Cardiac atrium fibroblast (primary cell): ENCODE results near the gene U2AF1L4. TPM values are rescaled to one million over a fixed set of nuclear protein-coding genes. Genes with fewer than 3 reads are reported as not detected.

Experiments used
- total RNA-seq: library from RNA; depleted of rRNA; stranded (reverse); fragments of >200 nt; gene quantifications from 2 replicates; pipeline ENCODE4 v1.2.3, GENCODE V29; 2015

The U2AF1L4 gene, protein sequence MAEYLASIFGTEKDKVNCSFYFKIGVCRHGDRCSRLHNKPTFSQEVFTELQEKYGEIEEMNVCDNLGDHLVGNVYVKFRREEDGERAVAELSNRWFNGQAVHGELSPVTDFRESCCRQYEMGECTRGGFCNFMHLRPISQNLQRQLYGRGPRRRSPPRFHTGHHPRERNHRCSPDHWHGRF
- total RNA-seq = 14.3 and 17.8 TPM in 2 replicates

DNA sequence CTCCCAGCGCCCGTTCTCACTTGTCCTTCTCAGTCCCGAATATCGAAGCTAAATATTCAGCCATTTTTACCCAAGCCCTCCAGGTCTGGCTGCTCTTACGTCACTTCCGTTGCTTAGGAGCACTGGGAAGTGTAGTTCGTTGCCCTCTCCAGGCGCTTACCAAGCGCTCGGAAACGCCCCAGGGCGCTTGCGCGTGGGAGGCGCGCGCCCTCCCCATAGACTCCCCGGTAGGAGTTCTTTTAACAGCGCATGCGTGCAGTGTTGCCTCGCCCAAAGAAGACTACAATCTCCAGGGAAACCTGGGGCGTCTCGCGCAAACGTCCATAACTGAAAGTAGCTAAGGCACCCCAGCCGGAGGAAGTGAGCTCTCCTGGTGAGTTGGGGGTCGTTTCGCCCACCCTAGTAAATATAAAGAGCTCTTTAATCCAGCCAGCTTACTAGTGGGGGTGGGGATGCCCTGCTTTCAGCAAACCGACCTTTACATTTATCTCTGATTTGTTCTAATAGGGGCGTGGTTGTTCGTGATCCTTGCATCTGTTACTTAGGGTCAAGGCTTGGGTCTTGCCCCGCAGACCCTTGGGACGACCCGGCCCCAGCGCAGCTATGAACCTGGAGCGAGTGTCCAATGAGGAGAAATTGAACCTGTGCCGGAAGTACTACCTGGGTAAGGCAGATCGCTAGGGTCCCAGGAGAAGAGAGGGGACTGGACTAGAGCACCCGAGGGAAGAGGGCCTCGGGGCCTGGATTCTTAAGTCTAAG is at the start of gene U2AF1L4, which contains the start of gene PSENEN:
U2AF1L4 (minus strand) TSS at position 91 of the 759 bp plus-strand sequence; CDS start at position 64, 27 bp downstream.
PSENEN (plus strand) TSS at position 324 of the 759 bp plus-strand sequence; CDS start at position 604, 280 bp downstream.

DNA sequence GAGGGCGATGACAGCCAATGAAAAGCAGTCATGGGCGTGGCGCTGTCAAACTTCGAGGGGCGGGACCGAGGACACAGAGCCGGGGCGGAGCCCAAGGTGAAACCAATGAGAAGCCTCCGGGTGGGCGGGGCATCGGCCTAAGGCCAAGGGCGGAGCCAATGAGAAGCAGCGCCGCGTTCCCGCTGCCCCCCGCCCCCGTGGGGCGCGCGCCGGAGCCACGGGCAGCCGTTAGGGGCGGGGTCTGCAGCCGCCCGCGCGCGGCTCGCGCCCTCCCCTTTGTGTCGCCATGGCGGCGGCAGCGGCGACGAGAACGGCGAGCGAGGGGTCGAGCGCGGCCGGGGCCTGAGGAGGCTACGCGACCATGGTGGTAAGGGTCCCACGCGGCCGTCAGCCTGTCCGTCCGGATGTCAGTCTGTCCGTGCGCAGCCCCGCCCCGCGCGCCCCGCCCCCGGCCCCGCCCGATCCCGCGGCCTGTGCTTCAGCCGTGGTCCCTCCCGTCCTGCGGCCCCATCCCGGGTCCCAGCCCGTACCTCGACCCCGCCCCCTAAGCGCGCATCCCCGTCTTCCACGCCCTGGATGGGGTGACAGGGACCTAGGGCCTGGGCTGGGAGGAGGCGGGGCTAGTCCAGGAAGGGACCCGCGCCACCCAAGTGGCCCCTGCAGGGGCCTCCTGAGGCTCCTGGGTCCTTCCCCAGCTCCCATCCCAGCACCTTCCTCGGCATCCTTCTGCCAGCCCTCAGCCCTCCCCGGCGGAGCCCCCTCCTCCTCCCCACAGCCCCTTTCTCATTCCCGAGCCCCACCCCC is 30.3 kb upstream of the U2AF1L4 start, which contains the start of gene ARHGAP33:
ARHGAP33 (plus strand) TSS at position 267 of the 804 bp plus-strand sequence; CDS start at position 362, 95 bp downstream.

DNA sequence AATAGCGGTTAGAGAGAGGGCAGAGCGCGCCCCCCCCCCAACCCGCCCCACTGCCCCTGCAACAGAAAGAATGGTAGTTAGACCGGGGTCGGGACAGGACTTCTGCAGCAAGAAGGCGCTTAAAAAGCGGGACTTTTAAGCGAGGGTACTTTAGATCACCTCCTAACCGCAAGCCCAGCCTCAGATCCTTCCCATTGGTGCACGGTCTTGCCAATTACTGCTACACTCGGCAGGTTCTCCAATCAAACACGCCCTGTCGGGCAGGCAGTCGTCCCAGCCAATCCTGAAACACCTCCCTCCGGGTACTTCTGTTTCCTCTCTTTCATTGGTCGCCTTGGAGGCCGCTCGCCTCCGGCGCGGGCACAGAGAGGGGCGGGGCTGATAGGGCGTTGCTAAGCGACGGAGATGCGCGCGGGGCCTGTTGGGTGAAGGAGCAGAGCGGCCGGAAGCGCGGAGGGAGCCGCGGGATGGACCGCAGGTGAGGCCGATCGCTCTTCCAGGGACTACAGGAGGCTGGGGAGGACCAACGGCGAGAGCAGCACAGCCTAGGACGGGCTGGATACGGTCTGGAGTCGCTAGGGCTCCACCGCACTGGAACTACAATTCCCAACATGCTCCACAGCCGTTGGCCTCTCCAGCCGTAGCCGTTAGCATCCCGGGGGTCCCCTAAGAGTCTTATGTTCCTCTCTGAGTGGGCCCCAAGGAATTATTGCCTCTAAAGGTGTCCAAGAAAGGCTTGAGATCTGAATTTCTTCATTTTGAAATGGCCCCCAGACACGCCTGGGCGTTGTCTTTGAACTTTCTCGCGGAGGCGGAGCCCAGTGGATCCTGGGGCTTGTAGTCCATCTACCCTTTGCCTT is 12.8 kb upstream of the U2AF1L4 start, which contains the start of gene PROSER3:
PROSER3 (plus strand) TSS at position 428 of the 860 bp plus-strand sequence; CDS start at position 468, 40 bp downstream.

DNA sequence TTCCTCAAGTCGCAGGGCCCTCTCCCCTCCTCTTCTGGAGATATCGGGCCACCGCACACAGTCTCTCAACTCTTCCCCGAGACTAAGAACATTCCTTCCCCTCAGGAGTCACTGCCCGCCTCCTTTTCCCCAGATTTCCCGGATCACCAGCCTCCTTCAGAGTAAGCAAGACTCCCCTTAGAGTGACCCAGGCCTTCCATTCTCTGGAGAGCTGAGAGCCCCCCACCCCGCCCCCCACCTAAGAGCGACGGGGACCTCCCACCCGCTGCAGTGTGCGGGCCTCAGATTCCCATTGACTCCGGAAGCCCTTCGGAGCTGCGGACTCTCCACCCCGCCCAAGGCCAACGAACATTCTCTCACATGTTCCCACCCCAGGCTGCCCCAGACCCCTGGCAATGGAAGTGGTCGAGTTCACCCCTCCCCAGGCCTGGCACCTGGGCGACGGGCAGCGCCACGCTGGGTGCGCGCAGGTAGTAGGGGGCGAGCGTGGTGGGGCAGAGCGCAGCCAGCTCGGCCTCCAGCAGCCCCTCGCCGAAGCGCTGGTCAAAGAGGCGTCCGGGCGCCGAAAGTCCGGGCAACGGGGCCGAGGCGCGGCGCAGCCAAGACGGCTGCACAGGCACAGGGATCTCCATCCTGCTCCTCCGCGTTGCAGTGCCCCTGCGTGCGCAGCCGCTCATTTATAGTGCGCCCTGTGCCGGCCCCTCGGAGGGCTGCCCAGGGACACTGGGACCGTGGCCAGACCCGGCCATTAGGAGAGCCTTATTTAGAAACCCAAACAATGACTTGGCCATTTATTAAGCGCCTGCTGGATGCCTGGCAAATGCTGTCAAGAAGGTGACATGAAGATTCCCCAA is 11.4 kb upstream of the U2AF1L4 start, which contains the start of gene HSPB6:
HSPB6 (minus strand) TSS at position 653 of the 854 bp plus-strand sequence; CDS start at position 632, 21 bp downstream.

DNA sequence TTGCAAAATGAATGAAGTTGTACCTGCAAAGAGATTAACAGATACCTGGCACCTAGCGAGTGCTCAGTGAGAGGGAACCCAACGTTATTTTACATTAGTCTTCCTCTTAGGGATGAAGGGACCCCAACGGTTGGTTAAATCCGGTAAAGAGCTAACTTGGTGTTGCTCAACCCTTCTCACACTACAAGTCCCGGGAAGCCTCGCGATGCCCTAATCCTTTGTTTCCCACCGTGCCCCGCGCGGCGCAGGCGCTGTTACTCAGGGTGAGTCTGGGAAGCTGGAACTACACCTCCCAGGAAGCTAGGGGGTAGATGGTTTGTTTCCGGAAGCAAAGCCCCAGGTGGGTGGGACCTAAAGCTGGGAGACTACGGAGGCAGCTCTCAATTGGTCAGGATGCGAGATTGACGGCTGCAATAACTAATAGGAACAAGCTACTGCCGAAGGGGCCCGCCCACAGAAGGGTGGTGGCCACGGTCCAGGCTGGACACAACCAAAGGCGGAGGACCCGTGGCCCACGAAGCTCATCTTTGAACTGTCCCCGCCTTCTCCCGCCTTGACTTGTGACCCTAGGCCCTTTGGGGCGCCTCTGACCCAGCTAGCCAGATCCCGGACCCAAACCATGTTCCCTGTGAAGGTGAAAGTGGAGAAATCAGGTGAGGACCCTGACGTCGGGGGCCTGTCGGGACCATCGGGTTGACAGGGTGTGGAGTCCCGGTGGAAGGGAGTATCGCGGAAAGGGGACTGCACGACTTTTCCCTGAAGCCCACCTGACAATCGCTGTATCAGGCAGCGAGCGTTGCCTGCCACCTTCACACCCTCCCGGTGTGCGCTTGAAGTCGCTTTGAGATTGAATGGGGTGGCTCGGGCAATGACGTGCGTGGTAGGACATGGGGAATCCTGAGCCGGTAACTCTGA is 3.1 kb upstream of the U2AF1L4 start, which contains the start of gene LIN37:
LIN37 (plus strand) TSS at position 471 of the 915 bp plus-strand sequence; CDS start at position 620, 149 bp downstream.

GRCh38 chr19:35742121-35742724 is 3.0 kb downstream of the U2AF1L4 start, which contains the start of gene IGFLR1:
Gene IGFLR1, minus strand, starts transcription at chr19:35742452. Its CDS starts 1,272 bp downstream, at chr19:35741180.

GRCh38 chr19:35717665-35718344 is 27.4 kb downstream of the U2AF1L4 start, which contains the start of gene KMT2B:
Gene KMT2B, plus strand, starts transcription at chr19:35718003. Its CDS starts 16 bp downstream, at chr19:35718019.

GRCh38 chr19:35704218-35704617 is 41.0 kb downstream of the U2AF1L4 start, which contains the start of gene ZBTB32:
Gene ZBTB32, plus strand, starts transcription at chr19:35704558. Its CDS starts 10,069 bp downstream, at chr19:35714627.

Other genes with a start within 250 kb of the U2AF1L4 start
- gene DMKN, start 231.8 kb downstream of the U2AF1L4 start, total RNA-seq = 2.0 and 4.2 TPM in 2 replicates
- 0.18 and 0.32 TPM in 2 replicates for gene SBSN, start 217.1 kb downstream of the U2AF1L4 start, total RNA-seq
- not detected in 2 replicates for gene GAPDHS, start 212.0 kb downstream of the U2AF1L4 start, total RNA-seq
- gene TMEM147, start 199.8 kb downstream of the U2AF1L4 start, total RNA-seq = 63.8 and 65.7 TPM in 2 replicates
- gene ATP4A, start 181.8 kb downstream of the U2AF1L4 start, total RNA-seq = not detected in 2 replicates
- not detected in 2 replicates for gene PMIS2, start 159.2 kb downstream of the U2AF1L4 start, total RNA-seq
- gene HAUS5, start 132.7 kb downstream of the U2AF1L4 start, total RNA-seq = 3.4 and 4.0 TPM in 2 replicates
- 33.6 and 65.1 TPM in 2 replicates for gene RBM42, start 116.4 kb downstream of the U2AF1L4 start, total RNA-seq
- gene ETV2, start 103.7 kb downstream of the U2AF1L4 start, total RNA-seq = 2.3 TPM in 1 of 2 replicates, not detected in the other
- gene COX6B1, start 97.1 kb downstream of the U2AF1L4 start, total RNA-seq = 513 and 712 TPM in 2 replicates
- gene UPK1A, start 78.9 kb downstream of the U2AF1L4 start, total RNA-seq = not detected in 2 replicates
- gene ZBTB32, start 40.9 kb downstream of the U2AF1L4 start, total RNA-seq = not detected in 2 replicates
- 7.6 and 11.5 TPM in 2 replicates for gene KMT2B, start 27.4 kb downstream of the U2AF1L4 start, total RNA-seq
- gene IGFLR1, start 3.0 kb downstream of the U2AF1L4 start, total RNA-seq = 2.4 and 2.9 TPM in 2 replicates
- gene PSENEN, start 233 bp upstream of the U2AF1L4 start, total RNA-seq = 30.3 and 37.6 TPM in 2 replicates
- 14.3 and 15.7 TPM in 2 replicates for gene LIN37, start 3.2 kb upstream of the U2AF1L4 start, total RNA-seq
- gene HSPB6, start 11.6 kb upstream of the U2AF1L4 start, total RNA-seq = 11.5 and 35.0 TPM in 2 replicates
- 1.8 and 5.0 TPM in 2 replicates for gene PROSER3, start 12.8 kb upstream of the U2AF1L4 start, total RNA-seq
- 0.49 and 2.3 TPM in 2 replicates for gene ARHGAP33, start 30.1 kb upstream of the U2AF1L4 start, total RNA-seq
- not detected in 2 replicates for gene PRODH2, start 67.4 kb upstream of the U2AF1L4 start, total RNA-seq
- gene NPHS1, start 107.1 kb upstream of the U2AF1L4 start, total RNA-seq = not detected in 2 replicates
- gene KIRREL2, start 111.5 kb upstream of the U2AF1L4 start, total RNA-seq = 0.81 TPM in 1 of 2 replicates, not detected in the other
- 20.4 and 38.2 TPM in 2 replicates for gene APLP1, start 123.2 kb upstream of the U2AF1L4 start, total RNA-seq
- 2.2 and 2.4 TPM in 2 replicates for gene NFKBID, start 155.1 kb upstream of the U2AF1L4 start, total RNA-seq
- gene HCST, start 157.1 kb upstream of the U2AF1L4 start, total RNA-seq = not detected in 2 replicates
- gene TYROBP, start 162.9 kb upstream of the U2AF1L4 start, total RNA-seq = not detected in 2 replicates
- gene LRFN3, start 191.0 kb upstream of the U2AF1L4 start, total RNA-seq = 5.0 and 12.1 TPM in 2 replicates
- gene SDHAF1, start 249.8 kb upstream of the U2AF1L4 start, total RNA-seq = 26.2 and 28.0 TPM in 2 replicates